Calu3 (cell line): Measurements from ENCODE around the gene LRRC8E. TPM values are rescaled to one million over a fixed set of nuclear protein-coding genes. Genes with fewer than 3 reads are reported as not detected.

Experiments
- BruUV-seq: library from RNA; stranded (reverse); fragments of 400-500 nt; replicated peaks from 2 replicates; lab custom pipeline; 2021; lab: Mats Ljungman, UMichigan
- CTCF ChIA-PET: fragments of 300-600 bp; sonication (Branson Sonifier 250); formaldehyde crosslinking; loops from one replicate; lab custom pipeline; 2022; ENCODE audit warnings: antibody characterized with exemption; lab: Charles Lee
- DNase-seq: peaks from one replicate; pipeline ENCODE4 v3.0.0; 2022
- H3K27ac Mint-ChIP-seq: one replicate; pipeline ENCODE4 v1.8.0; 2022; ENCODE audit warnings: mixed read lengths; ENCODE audit not compliant: unreplicated experiment
- H3K27me3 Mint-ChIP-seq: one replicate; pipeline ENCODE4 v1.8.0; 2022; ENCODE audit warnings: mixed read lengths; ENCODE audit not compliant: unreplicated experiment
- H3K36me3 Mint-ChIP-seq: one replicate; pipeline ENCODE4 v1.8.0; 2022; ENCODE audit warnings: mild to moderate bottlenecking, moderate library complexity, mixed read lengths; ENCODE audit not compliant: insufficient read depth, unreplicated experiment
- H3K4me1 Mint-ChIP-seq: one replicate; pipeline ENCODE4 v1.8.0; 2022; ENCODE audit warnings: mild to moderate bottlenecking, low read depth, mixed read lengths; ENCODE audit not compliant: unreplicated experiment
- H3K4me3 Mint-ChIP-seq: one replicate; pipeline ENCODE4 v1.8.0; 2022; ENCODE audit warnings: mild to moderate bottlenecking, low read depth, moderate library complexity, mixed read lengths; ENCODE audit not compliant: unreplicated experiment
- H3K9me3 Mint-ChIP-seq: one replicate; pipeline ENCODE4 v1.8.0; 2022; ENCODE audit warnings: low read depth, mixed read lengths; ENCODE audit not compliant: unreplicated experiment
- intact Hi-C: fragments of 100-400 bp; cut with micrococcal nuclease; formaldehyde crosslinking; loops from one replicate; pipeline ENCODE4 v1.10.0; 2022; ENCODE audit not compliant: unreplicated experiment
- total RNA-seq: library from RNA; stranded (reverse); gene quantifications from 2 replicates; pipeline ENCODE4 v1.2.3, GENCODE V29; 2022
- TF ChIP-seq, protein P1 (sequence below): fragments of 200-600 bp; IDR thresholded peaks from one replicate; pipeline ENCODE4 v1.8.0; 2022; ENCODE audit warnings: antibody characterized with exemption; ENCODE audit not compliant: unreplicated experiment

LRRC8E gene
- total RNA-seq, 1 experiment from 2014 or later, result 8.0 TPM

DNA sequence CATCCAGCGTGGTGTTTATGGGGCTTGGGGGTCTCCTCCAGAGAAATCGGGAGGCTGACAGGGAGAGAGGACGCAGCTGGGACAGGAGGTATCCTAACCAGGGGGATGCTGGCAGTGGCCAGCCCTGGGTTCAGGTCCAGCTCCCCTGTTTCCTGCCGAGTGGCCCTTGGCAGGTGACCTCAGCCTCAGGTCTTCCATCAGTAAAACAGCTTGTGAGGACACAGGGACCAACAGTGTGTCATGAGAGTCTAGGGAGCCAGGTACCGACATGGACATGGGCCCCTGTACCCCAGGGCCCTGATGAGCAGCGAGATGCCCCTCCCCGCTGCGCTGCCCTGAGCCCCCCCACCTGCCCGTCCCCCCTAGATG lies 38.7 kb upstream of the LRRC8E start:
- intact Hi-C loops, result no loop called here
- DNase-seq, result no peak
- no peaks in the 10 kb centered on the region for H3K27me3 Mint-ChIP-seq
- no peak overlapping the region for H3K4me3 Mint-ChIP-seq
- H3K36me3 Mint-ChIP-seq, result peaks cover 8% of the 10 kb centered on the region
- no TSS peak for BruUV-seq
- peaks cover 13% of the 10 kb centered on the region for H3K4me1 Mint-ChIP-seq
- CTCF ChIA-PET, result no interaction called here
- H3K9me3 Mint-ChIP-seq, result no peaks in the 10 kb centered on the region
- H3K27ac Mint-ChIP-seq, result no peak overlapping the region
- TF ChIP-seq, protein P1, sequence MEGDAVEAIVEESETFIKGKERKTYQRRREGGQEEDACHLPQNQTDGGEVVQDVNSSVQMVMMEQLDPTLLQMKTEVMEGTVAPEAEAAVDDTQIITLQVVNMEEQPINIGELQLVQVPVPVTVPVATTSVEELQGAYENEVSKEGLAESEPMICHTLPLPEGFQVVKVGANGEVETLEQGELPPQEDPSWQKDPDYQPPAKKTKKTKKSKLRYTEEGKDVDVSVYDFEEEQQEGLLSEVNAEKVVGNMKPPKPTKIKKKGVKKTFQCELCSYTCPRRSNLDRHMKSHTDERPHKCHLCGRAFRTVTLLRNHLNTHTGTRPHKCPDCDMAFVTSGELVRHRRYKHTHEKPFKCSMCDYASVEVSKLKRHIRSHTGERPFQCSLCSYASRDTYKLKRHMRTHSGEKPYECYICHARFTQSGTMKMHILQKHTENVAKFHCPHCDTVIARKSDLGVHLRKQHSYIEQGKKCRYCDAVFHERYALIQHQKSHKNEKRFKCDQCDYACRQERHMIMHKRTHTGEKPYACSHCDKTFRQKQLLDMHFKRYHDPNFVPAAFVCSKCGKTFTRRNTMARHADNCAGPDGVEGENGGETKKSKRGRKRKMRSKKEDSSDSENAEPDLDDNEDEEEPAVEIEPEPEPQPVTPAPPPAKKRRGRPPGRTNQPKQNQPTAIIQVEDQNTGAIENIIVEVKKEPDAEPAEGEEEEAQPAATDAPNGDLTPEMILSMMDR, result no peak

DNA sequence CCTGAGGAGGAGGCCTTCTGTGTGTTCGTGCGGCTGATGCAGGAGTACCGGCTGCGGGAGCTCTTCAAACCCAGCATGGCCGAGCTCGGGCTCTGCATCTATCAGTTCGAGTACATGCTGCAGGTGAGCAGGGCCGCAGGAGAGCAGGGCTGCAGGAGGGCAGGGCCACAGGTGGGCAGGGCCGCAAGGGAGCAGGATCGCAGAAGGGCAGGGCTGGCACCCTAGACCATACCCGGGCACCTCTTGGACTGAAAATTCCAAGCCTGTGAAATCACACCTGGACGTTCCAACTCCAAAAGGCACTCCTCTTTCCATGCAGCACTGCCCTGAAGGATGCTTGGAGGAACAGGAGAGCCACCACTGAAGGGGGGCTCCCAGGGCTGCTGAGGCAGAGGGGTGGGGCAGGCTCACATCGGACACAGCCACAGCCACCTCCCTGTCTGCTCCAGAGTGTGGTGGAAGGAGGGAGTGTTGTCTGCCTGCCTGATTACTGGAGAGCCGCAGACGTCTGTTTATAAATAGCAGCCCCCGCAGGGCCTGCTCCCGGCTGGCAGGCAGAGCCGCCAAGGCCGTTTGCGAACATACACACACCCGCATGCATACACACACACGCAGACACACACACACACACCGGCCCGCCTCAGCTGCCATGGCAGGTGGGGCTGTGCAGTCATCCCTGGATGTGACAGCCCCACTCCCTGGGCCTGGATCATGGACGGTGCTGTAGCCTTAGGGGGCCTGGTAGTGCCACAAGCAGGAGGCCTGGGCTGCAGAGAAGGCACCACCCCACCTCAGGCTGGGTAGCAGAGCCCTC lies 38.1 kb upstream of the LRRC8E start:
- H3K9me3 Mint-ChIP-seq, result no peaks in the 10 kb centered on the region
- H3K36me3 Mint-ChIP-seq, result peaks cover 8% of the 10 kb centered on the region
- no peaks in the 10 kb centered on the region for H3K27me3 Mint-ChIP-seq
- TF ChIP-seq, protein P1, result no peak
- H3K4me3 Mint-ChIP-seq, result no peak overlapping the region
- DNase-seq, result no peak
- peaks cover 13% of the 10 kb centered on the region for H3K4me1 Mint-ChIP-seq
- CTCF ChIA-PET, result no interaction called here
- no TSS peak for BruUV-seq
- intact Hi-C loops, result no loop called here
- no peak overlapping the region for H3K27ac Mint-ChIP-seq

DNA sequence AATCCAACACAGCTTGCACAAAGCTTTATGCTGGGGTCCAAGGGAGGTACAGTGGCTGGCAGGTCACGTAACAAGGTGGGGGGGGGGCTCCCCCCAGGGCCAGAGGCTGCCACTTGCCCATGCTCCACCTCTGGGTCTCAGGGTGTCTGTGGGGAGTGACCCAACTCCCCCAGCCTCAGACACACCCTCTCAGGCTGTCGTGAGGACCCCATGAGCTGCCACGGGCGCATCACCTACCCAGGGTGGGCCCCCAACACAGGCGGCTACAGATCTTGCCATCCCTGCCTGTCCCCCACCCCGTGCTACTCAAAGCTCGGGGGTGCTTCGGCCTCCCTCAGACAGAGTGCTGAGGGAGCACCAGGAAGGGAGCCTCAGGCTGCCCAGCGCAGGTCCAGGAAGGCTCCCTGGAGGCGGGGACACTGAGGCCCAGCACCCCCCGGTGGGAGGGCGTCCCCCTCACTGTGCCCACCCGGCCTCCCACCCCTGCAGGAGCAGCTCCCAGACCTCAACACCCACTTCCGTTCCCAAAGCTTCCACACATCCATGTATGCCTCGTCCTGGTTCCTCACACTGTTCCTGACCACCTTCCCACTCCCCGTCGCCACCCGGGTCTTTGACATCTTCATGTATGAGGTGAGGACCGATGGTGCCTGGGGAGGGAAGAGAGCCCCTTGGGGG lies 37.2 kb upstream of the LRRC8E start:
- TF ChIP-seq, protein P1, result no peak
- Mint-ChIP-seq H3K9me3 (no peaks in the 10 kb centered on the region), H3K27me3 (no peaks in the 10 kb centered on the region), H3K4me3 (no peak overlapping the region), H3K4me1 (peaks cover 13% of the 10 kb centered on the region), H3K27ac (no peak overlapping the region), H3K36me3 (peaks cover 8% of the 10 kb centered on the region)
- no TSS peak for BruUV-seq
- CTCF ChIA-PET, result no interaction called here
- intact Hi-C loops, result no loop called here
- DNase-seq, result no peak

DNA sequence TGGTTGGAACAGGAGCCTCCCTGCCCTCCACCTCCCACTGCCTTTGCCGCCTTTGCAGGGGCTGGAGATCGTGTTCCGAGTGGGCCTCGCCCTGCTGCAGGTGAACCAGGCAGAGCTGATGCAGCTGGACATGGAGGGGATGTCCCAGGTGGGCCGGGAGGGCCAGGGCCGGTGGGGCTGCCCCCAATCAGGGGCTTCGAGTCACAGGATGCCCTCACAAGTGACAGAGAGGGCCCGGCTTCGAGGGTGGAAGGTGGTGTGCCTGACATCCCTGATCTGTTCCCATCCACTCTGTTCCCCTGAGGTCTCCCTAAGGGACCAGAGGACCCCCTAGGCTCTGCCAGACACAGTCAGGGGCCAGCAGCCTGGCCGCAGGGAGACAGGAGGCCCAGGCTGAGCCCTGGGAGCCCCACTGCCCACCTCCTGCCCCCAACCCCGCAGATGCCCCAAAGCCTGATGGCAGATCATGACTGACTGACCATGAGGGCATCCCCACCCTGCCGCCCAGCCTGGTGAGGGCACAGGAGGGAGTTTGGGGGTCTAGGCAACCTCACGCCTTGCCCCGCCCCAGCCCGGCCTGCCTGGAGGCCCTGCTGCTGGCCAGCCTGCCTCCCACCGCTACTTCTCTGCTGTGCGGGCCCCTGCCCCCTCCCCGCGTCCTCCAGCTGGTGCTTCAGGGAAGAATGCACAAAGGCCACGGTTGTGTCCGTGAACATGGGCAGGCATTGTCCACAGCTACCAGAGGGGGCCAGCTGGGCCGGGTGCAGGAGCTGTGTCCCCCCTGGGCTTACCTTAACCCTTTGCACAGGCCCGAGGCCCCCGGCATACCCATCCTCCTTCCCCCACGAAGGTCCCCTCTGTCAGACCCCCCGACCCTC lies 36.4 kb upstream of the LRRC8E start:
- BruUV-seq, result no TSS peak
- intact Hi-C loops, result no loop called here
- Mint-ChIP-seq H3K4me3 (no peak overlapping the region), H3K9me3 (no peaks in the 10 kb centered on the region), H3K27ac (no peak overlapping the region), H3K27me3 (no peaks in the 10 kb centered on the region), H3K4me1 (peaks cover 13% of the 10 kb centered on the region), H3K36me3 (peaks cover 11% of the 10 kb centered on the region)
- TF ChIP-seq, protein P1, result no peak
- DNase-seq, result no peak
- CTCF ChIA-PET, result interaction anchor here (1.7 kb wide), 1 partner anchor 52 kb away, joined by 4 read pairs; the partner anchor contains the start of gene MAP2K7
